Suppressor macrophage treated with lipopolysaccharide for 1 hour (primary cell): ENCODE data around the gene NAV1.
A peak's percentile ranks its signal among the peaks of the same experiment; 100 is the strongest.
"Not testable (repeated sequence)": the region's sequence is repeated elsewhere in the genome, so short reads cannot be mapped to it uniquely, and the experiment has no call there.

Source experiments
- DNase-seq, 3 donors: peaks; one replicate each; pipeline ENCODE4 v3.0.0-alpha.2; 2020 to 2022

NAV1 gene

DNA sequence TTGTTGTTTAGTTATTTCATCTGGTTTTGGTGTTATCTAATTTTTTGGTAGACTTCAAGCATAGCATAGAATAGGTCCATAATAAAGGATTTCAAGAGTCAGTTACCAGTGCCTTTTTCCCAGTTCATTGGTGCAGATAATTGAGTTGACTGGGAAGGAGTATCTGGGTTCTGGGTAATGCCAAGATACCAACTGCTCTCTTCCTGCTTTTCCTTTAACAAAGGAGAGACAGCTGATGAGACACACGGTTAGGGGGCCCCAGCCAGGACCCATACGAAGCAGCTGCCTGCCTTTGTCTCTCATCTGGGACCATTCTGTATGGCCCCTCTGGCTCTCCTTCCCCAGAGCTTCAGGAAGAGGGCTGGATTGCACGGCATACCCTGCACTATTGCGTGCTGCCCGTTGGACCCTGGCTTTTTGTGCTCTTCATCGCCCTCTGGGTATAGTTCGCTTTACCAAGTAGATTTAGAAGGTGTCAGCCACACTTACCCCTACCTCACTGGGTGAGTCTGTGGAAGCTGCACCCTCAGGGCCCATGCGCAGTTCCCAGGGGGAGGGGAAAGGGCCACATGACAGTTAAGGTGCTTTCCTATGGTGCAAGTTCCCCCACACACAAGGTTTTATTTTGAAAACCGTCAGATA, 7.0 kb downstream of the NAV1 start:
- peak in 2 of 3 donors; percentile 32 to 42 for DNase-seq

- not testable (repeated sequence) for DNase-seq
Observed at GRCh38 chr1:201549522-201549921, 10.6 kb downstream of the NAV1 start.

DNA sequence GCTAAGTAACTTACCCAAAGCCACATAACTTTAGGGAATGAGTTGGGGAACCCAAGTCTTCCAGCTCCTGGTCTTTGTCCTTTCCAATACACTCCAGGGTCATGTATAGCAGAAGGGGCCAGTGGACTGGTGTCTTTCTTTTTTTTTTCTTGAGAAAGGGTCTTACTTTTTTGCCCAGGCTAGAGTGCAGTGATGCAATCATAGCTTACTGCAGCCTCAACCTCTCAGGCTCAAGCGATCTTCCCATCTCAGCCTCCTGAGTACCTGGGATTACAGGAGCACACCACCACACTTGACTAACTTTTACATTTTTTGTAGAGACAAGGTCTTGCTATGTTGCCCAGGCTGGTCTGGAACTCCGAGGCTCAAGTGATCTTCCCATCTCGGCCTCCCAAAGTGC, 12.2 kb downstream of the NAV1 start:
- DNase-seq, result no peak

GRCh38 chr1:201551877-201552731, 13.2 kb downstream of the NAV1 start:
- peak; percentile 95 to 98 (median 98) for DNase-seq

- DNase-seq, result no peak
Observed at GRCh38 chr1:201552941-201553351, 14.0 kb downstream of the NAV1 start.

GRCh38 chr1:201553496-201554189, 14.7 kb downstream of the NAV1 start:
- peak in 2 of 3 donors; percentile 15 to 34 for DNase-seq

DNA sequence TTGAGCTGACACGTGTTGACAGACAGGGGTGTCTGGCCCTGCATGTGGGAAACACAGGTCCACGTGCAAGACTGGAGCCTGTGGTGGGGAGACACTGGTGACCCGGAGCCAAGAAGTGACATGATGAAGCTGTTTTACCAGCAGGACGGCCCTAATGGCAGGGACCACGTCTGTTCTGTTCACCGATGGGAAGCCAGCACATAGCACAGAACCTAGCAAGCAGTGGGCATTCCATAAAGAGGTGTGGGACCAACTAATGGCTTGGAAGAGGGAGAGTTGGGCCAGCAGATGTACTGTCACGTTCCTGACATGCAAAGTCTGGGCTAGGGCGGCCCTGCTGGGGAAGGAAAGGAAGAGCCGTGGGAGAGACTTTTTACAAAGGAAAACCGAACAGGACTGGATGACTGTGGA, 15.3 kb downstream of the NAV1 start:
- DNase-seq, result no peak

DNA sequence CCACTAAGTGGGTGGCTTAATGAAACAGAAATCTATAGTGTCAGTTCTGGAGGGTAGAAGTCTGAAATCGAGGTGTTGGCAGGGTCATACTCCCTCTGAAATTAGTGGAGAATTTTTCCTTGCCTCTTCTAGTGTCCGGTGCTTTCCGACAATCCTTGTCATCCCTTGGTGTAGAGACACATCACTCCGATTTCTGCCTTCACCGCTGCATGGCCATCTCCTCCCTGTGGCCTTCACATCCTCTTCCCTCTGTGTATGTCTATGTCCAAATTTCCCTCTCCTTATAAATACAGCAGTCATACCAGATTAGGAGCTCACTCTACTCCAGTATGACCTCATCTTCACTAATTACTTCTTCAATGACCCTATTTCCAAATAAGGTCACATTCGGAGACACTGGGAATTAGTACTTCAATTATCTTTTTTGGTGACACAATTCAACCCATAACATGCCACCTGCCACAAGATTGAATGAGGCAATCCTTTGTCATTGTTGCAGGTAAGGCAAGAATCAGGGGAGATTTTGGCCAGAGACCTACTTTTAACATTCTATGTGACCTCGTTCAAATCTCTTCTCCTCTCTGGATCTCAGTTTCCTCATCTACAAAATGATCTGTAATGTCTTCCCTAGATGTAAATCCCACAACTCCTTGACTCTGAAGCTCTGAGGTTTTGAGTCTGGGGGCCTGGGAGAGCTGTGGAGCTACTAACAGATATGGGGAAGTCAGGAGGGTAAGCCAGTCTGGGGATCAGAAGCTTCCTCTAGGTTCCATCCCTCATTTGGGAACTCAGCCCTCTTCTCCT, 16.1 kb downstream of the NAV1 start:
- no peak for DNase-seq

GRCh38 chr1:201555593-201555945, 16.6 kb downstream of the NAV1 start:
- no peak for DNase-seq

- DNase-seq, result peak in 2 of 3 donors; percentile 34 to 40
Observed at GRCh38 chr1:201556841-201557571, 18.1 kb downstream of the NAV1 start.

DNA sequence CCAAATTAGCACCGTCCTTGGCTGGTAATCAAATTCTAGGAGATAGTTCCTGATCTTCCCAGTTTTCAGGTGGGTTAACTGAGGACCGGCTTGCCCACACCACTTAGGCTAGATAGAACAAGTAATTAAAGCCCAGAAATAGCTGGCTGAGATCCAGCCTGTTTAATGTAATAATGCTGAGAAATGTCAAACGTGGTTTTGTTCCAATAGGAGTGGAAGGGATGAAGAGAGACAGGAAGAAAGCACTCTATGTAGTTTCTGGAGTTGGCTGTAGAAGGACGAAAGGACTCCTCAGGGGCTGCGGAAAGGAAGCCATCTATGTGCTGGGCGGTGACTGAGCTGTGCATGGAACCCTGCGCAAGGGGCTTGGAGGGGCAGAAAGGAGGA, 18.6 kb downstream of the NAV1 start:
- no peak for DNase-seq

- peak; percentile 82 to 89 (median 84) for DNase-seq
Observed at GRCh38 chr1:201559679-201560162, 20.8 kb downstream of the NAV1 start.

DNA sequence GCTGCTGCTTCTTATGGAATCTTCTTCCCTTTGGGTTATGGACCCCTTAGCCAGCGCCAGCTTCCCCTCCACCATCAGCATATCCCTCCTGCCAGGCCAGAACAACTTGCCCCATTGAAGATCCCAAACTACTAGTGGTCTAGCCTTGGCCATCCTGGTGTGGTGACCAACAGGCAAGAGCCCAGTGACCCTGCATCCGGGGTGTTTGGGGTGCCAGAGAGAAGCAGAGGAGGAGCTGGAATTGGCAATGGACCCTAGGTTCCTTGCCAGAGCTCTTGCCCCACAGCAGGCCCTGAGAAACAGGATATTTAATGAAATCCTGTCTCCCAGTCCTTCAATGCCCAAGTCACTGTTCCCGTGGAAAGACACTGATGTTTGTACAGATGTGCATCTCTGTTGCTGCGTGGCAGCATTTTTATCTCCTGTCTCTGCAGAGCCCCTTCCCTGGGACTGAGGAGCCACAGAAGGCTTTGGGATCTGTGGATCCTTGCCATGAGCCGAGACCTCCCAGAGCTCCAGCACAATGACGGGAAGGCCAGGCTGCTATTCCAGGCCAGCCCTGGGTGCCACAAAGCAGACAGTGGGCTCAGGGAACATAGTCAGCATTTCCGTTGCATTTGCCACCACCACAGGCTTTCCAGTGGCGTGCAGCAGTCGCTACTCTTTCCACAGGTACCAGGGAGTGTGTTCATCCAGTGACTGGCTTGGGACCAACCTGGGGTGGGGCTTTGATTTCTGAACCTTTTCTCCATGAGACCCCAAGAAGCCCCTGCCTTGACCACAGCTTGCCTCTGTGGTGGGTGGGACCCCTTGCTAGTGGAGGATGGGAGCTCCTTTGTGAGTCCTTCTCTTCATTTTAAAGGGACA, 21.6 kb downstream of the NAV1 start:
- DNase-seq, result no peak

- no peak for DNase-seq
Observed at GRCh38 chr1:201561195-201561564, 22.3 kb downstream of the NAV1 start.

- DNase-seq, result no peak
Observed at GRCh38 chr1:201561601-201562000, 22.7 kb downstream of the NAV1 start.

DNA sequence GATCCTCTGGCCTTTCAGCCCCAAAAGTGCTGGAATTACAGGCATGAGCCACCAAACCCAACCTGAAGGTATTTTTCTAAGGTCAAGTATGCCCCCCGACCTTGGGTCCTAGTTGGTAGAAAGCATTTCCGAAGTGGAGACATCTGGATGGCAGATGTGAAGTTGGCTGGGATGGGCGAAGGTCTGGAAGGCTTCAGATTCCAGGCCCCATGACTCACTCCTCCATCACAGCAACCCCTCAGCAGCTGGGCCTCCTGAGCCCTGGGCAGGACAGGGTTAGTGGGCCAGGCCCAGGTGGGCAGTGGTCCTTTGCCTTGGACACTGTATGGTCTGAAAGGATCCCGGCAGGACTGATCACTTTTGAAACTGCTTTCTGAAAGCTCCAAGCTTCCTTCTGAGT, 23.3 kb downstream of the NAV1 start:
- DNase-seq, result no peak

GRCh38 chr1:201562659-201563405, 23.9 kb downstream of the NAV1 start:
- no peak for DNase-seq

DNA sequence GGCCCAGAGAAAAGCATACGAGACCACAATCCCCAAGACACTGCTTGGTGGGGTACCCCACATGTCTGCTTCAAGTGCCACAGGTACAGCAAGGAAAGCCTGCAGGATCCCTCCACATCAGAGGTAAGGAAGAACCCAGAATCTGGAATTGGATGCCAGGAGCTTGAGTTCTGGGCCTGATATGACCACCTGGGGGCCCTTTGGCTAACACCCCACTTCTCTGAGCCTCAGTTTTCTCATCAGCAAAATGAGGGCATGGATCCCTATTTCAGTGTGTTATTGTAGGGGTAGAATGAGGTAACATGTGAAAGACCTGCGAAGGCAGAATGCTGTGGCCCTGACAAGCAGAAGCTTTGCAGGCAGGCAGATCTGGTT, 24.5 kb downstream of the NAV1 start:
- DNase-seq, result no peak

GRCh38 chr1:201563941-201564340, 25.0 kb downstream of the NAV1 start:
- DNase-seq, result no peak

DNA sequence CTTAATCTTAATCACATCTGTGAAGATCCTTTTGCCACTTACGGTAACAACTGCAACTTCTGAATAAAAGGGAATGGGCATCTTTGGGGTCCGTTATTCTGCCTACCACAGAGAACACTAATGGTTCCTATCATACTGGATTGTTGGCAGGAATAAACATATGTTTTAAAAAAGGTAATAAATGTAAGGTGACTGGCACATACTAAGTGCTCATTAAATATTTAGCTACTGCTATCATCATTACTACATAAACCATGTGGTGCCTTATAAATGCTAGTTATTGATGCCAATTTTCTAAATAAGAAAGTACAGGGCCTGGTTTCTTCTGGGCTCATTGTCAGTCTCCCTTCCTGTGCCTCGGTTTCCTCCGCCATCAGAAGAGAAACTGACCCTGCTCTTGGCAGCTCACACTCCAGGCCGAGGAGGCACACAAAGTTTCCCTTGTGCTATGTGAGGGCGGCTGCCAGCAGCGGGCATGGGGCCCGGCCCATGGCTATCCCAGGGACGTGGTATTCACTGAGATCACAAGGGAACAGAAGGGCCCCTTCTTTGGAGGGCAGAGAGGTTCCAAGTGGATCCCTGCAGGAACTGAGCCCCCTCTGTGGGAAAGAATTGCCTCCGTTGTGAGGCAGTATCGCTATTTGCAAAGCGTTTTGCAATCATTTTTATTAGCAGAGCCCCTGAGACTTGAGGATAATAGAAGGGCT, 26.2 kb downstream of the NAV1 start:
- no peak for DNase-seq
